Vagina (tissue), 2 donors: ENCODE measurements around the gene OR51E2.

Experiments
- POLR2A ChIP-seq, 2 donors: fragments of 450-650 bp; IDR thresholded peaks; one replicate each; pipeline ENCODE4 v1.6.1; 2017; ENCODE audit warnings: antibody characterized with exemption in 2 of 2, mild to moderate bottlenecking in 2 of 2, moderate library complexity in 2 of 2
- POLR2AphosphoS5 ChIP-seq, 2 donors: sonication (generic); formaldehyde crosslinking; IDR thresholded peaks; one replicate each; pipeline ENCODE4 v1.9.0; 2017; ENCODE audit warnings: antibody characterized with exemption in 2 of 2, mild to moderate bottlenecking in 2 of 2, low read depth in 1 of 2; ENCODE audit not compliant: insufficient read depth in 1 of 2
- TF ChIP-seq, protein P1 (sequence below), 3 experiments: fragments of 450-650 bp in 2 of 3; fragments of 200-600 bp in 1 of 3; sonication (generic) in 1 of 3; IDR thresholded peaks; one replicate each; pipeline ENCODE4 v1.5.1; 2017 to 2019; ENCODE audit warnings: antibody characterized with exemption in 3 of 3, mild to moderate bottlenecking in 2 of 3, moderate library complexity in 2 of 3

DNA sequence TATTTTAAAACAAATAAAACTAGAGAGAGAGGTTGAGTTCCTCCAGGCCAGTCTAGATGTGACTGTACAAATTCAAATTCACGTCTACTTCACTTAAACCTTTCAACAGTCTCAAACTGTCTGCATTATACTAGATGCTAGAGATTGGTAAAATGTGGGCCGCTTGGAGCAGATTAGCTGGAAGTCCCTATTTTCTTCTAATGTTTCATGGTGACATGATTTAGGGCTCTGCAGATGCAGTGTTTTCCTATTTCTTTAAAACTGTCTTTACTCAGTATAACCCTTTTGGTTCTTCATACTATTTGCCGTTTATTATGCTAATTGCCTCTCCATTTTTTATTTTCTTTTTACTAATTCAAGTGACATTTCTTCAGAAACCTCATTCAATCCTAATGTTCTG is 33.5 kb downstream of the OR51E2 start:
- TF ChIP-seq POLR2A (IDR thresholded peaks at IDR 0.05) = no peak
- TF ChIP-seq, protein P1, sequence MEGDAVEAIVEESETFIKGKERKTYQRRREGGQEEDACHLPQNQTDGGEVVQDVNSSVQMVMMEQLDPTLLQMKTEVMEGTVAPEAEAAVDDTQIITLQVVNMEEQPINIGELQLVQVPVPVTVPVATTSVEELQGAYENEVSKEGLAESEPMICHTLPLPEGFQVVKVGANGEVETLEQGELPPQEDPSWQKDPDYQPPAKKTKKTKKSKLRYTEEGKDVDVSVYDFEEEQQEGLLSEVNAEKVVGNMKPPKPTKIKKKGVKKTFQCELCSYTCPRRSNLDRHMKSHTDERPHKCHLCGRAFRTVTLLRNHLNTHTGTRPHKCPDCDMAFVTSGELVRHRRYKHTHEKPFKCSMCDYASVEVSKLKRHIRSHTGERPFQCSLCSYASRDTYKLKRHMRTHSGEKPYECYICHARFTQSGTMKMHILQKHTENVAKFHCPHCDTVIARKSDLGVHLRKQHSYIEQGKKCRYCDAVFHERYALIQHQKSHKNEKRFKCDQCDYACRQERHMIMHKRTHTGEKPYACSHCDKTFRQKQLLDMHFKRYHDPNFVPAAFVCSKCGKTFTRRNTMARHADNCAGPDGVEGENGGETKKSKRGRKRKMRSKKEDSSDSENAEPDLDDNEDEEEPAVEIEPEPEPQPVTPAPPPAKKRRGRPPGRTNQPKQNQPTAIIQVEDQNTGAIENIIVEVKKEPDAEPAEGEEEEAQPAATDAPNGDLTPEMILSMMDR (IDR thresholded peaks at IDR 0.05) = no peak
- no peak for TF ChIP-seq POLR2AphosphoS5 (IDR thresholded peaks at IDR 0.05; ENCODE audit: insufficient read depth in 1 of 2, low read depth in 1 of 2)
